ENCODE results near the gene MEGF10.

MEGF10 gene

DNA sequence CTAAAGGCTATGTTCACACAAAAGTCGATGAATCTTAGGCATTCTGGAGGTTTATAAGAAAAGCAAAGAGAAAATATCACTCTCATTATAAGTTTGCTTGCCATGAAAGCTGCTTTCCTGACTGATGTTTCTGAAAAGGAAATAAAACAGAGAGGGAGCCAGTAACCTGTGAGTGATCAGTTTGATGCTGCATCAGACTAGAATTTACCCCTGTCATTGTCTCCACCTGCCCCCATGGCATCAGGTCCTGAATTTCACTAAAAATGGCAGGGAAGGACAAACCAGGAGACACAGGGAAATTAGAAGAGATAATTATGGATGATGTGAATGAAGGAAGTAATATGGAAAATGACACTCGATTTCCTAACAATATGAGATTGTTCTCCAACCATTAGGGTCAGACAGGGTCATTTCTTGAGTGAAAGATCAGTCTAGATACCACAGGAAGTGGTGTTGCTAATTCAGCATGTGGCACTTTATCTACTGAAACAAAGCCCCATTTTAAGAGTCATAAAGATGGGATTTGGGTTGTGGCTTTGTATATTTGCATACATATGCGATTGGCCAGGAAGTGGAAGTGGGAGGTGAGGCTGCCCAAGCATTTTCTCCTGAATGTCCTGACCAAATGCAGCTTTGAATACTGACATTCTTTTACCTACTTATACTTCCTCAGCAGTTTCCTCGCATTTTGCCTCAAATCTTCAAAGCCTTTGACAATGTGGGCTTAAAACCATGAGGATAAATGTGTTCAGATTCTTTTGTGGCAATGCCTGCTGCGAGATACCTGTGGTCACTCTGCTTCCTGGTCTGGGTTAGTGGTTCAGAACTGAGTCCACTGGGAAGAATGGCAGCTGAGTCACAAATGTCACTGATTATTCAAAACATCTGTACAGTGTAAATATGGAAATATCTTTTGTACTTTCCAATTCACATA lies 29.7 kb downstream of the MEGF10 start:
- Mint-ChIP-seq H3K27me3 (ENCODE audit: low read depth) (no peaks in the 10 kb centered on the region), H3K9me3 (no peaks in the 10 kb centered on the region), H3K4me3 (no peak overlapping the region), H3K36me3 (ENCODE audit: low read depth) (no peaks in the 10 kb centered on the region), H3K27ac (no peak overlapping the region), H3K4me1 (peaks cover 19% of the 10 kb centered on the region)
- TF ChIP-seq, protein P1, sequence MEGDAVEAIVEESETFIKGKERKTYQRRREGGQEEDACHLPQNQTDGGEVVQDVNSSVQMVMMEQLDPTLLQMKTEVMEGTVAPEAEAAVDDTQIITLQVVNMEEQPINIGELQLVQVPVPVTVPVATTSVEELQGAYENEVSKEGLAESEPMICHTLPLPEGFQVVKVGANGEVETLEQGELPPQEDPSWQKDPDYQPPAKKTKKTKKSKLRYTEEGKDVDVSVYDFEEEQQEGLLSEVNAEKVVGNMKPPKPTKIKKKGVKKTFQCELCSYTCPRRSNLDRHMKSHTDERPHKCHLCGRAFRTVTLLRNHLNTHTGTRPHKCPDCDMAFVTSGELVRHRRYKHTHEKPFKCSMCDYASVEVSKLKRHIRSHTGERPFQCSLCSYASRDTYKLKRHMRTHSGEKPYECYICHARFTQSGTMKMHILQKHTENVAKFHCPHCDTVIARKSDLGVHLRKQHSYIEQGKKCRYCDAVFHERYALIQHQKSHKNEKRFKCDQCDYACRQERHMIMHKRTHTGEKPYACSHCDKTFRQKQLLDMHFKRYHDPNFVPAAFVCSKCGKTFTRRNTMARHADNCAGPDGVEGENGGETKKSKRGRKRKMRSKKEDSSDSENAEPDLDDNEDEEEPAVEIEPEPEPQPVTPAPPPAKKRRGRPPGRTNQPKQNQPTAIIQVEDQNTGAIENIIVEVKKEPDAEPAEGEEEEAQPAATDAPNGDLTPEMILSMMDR (IDR thresholded peaks at IDR 0.05; ENCODE audit: unreplicated experiment in 3 of 3): no peak

DNA sequence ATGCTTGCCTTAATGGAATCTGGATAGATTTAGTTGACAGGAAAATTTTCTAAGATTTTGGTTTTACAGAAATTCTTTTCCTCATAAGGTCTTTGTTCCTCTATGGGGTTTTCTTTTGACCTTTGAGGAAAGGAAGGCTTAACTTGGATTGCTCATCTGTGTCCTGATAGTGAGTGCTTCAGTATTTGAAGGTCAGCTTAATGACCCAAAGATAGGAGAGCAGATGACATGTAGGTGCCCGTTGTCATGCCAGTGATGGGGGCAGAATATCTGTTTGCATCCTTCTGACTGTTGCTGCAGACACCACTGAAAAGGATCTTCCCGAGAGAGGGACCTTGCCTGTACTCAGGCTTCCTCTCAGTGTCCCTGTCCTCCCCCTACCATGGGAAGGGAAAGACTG lies 30.9 kb downstream of the MEGF10 start:
- Mint-ChIP-seq H3K9me3 (no peaks in the 10 kb centered on the region), H3K4me3 (no peak overlapping the region), H3K27me3 (ENCODE audit: low read depth) (no peaks in the 10 kb centered on the region), H3K36me3 (ENCODE audit: low read depth) (no peaks in the 10 kb centered on the region), H3K27ac (no peak overlapping the region), H3K4me1 (peaks cover 14% of the 10 kb centered on the region)
- TF ChIP-seq, protein P1 (IDR thresholded peaks at IDR 0.05; ENCODE audit: unreplicated experiment in 3 of 3): no peak

DNA sequence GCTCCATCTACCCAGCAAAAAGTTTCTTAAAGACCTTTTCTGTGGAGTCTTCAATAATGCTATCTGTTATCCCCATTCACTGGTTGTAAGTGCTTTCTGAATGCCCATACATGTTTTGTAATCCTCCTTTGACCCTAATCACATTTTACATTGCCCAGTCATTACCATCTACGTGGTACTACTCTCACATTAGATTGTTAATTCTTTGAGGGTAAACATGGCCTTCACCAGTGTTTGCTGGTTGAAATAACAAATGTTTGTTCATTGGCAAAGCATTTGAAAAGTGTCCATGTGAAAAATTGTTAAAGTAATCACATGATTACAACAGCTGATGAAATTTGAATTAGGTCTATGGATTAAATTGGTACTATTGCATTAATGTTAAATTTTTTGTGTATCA lies 31.8 kb downstream of the MEGF10 start:
- Mint-ChIP-seq H3K9me3 (no peaks in the 10 kb centered on the region), H3K36me3 (ENCODE audit: low read depth) (no peaks in the 10 kb centered on the region), H3K27ac (no peak overlapping the region), H3K27me3 (ENCODE audit: low read depth) (no peaks in the 10 kb centered on the region), H3K4me3 (no peak overlapping the region), H3K4me1 (peaks cover 14% of the 10 kb centered on the region)
- TF ChIP-seq, protein P1 (IDR thresholded peaks at IDR 0.05; ENCODE audit: unreplicated experiment in 3 of 3): no peak

DNA sequence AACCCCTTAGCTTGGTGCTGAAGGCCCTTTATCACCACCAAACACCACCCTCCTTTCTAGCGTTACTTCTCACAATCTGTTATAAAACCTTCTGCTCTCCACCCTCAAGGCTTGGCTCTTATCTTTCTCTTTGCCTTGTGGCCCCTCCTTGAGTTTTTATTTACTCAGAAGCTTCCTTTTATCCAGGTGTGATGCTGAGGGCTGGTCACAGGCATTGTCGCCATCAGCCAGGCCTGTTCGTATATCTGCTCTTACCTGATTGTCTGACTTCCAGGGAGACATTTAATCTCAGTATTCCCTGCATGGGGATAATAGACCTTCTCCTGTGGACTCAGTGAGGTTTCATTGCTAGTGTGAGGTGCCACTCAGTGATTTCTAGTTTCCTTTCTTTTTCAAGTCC lies 34.2 kb downstream of the MEGF10 start:
- Mint-ChIP-seq H3K4me1 (peaks cover 14% of the 10 kb centered on the region), H3K4me3 (no peak overlapping the region), H3K27me3 (ENCODE audit: low read depth) (no peaks in the 10 kb centered on the region), H3K27ac (no peak overlapping the region), H3K9me3 (no peaks in the 10 kb centered on the region), H3K36me3 (ENCODE audit: low read depth) (no peaks in the 10 kb centered on the region)
- TF ChIP-seq, protein P1 (IDR thresholded peaks at IDR 0.05; ENCODE audit: unreplicated experiment in 3 of 3): no peak

DNA sequence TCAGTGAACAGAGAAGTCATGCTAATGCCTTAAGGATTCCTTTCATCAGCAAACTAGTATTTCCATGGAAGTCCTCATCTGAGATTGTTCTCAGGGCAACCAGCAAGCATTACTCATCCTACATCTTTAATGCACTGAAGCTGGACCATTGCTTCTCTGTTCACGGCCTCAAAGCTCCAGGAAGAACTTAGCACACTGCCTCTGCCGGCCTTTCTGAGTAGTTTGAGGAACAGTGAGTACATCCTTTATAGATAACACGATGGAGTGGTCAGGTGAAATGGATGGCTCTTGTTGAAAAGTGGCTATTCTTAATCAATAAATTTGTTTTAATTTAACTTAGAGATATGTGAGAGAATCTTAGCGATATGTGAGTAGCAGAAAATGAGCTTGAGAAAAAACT lies 35.8 kb downstream of the MEGF10 start:
- no peak overlapping the region for H3K4me3 Mint-ChIP-seq
- H3K4me1 Mint-ChIP-seq: peaks cover 21% of the 10 kb centered on the region
- no peaks in the 10 kb centered on the region for H3K36me3 Mint-ChIP-seq (ENCODE audit: low read depth)
- H3K27me3 Mint-ChIP-seq (ENCODE audit: low read depth): no peaks in the 10 kb centered on the region
- no peaks in the 10 kb centered on the region for H3K9me3 Mint-ChIP-seq
- TF ChIP-seq, protein P1 (IDR thresholded peaks at IDR 0.05; ENCODE audit: unreplicated experiment in 3 of 3): no peak
- H3K27ac Mint-ChIP-seq: no peak overlapping the region

Measured in nephron (organoid).